A549 (cell line): ENCODE data around the gene SHC2.

ENCODE experiments used
- CHD2 ChIP-seq: fragments of 150-350 bp; IDR thresholded peaks from 2 replicates; pipeline ENCODE4 v1.6.1; 2014; ENCODE audit warnings: low read length; ENCODE audit not compliant: partially characterized antibody
- CTCF ChIP-seq: fragments of >200 bp; sonication (Bioruptor Twin); formaldehyde crosslinking; IDR thresholded peaks from 3 replicates; pipeline ENCODE4 v1.5.1; 2016
- EP300 ChIP-seq, 2 experiments: fragments of >200 bp; sonication (Bioruptor Twin); formaldehyde crosslinking; IDR thresholded peaks; 2 replicates in 1 of 2; 3 replicates in 1 of 2; pipeline ENCODE4 v1.6.1; 2016 to 2017
- HMGXB4 ChIP-seq: fragments of 250-450 bp; sonication (Bioruptor Pico); IDR thresholded peaks from 2 replicates; pipeline ENCODE4 v1.5.0; 2021; ENCODE audit warnings: mild to moderate bottlenecking, moderate library complexity, borderline replicate concordance
- HOXA7 ChIP-seq: fragments of 250-450 bp; sonication (Bioruptor Pico); IDR thresholded peaks from 2 replicates; pipeline ENCODE4 v1.5.0; 2020; ENCODE audit warnings: mild to moderate bottlenecking, moderate library complexity
- HOXB13 ChIP-seq: fragments of 250-450 bp; sonication (Bioruptor Pico); IDR thresholded peaks from 2 replicates; pipeline ENCODE4 v1.5.0; 2020; ENCODE audit warnings: low read depth, mild to moderate bottlenecking, moderate library complexity
- RAD21 ChIP-seq, 2 experiments: fragments of >200 bp in 1 of 2; sonication (Bioruptor Twin) in 1 of 2; formaldehyde crosslinking in 1 of 2; IDR thresholded peaks in 1 of 2; conservative IDR thresholded peaks in 1 of 2; 2 replicates in 1 of 2; 3 replicates in 1 of 2; pipeline ENCODE4 v1.6.1; 2012 to 2018; ENCODE audit warnings: inconsistent platforms in 1 of 2
- REST ChIP-seq: fragments of 200-600 bp; sonication (generic); IDR thresholded peaks from 2 replicates; pipeline ENCODE4 v1.6.1; 2016; ENCODE audit warnings: antibody characterized with exemption, mild to moderate bottlenecking, moderate library complexity
- SMC3 ChIP-seq: fragments of >200 bp; sonication (Bioruptor Twin); formaldehyde crosslinking; IDR thresholded peaks from 3 replicates; pipeline ENCODE4 v1.6.1; 2018; ENCODE audit warnings: inconsistent platforms
- USF2 ChIP-seq: fragments of 450-650 bp; IDR thresholded peaks from 2 replicates; pipeline ENCODE4 v1.6.1; 2014; ENCODE audit warnings: antibody characterized with exemption
- ZFP36 ChIP-seq: fragments of 450-650 bp; IDR thresholded peaks from 2 replicates; pipeline ENCODE4 v1.6.1; 2014; ENCODE audit warnings: borderline replicate concordance; ENCODE audit not compliant: partially characterized antibody

- no peak for TF ChIP-seq CTCF
- TF ChIP-seq REST, result no peak
- no peak for TF ChIP-seq SMC3
- no peak for TF ChIP-seq ZFP36
- no peak for TF ChIP-seq EP300 (IDR thresholded peaks at IDR 0.05)
- no peak for TF ChIP-seq RAD21 (conservative IDR thresholded peaks at IDR 0.05 in 1 of 2, IDR thresholded peaks at IDR 0.05 in 1 of 2)
- TF ChIP-seq CHD2, result no peak
- TF ChIP-seq HMGXB4 (CRISPR knock-in tag), result no peak
- TF ChIP-seq HOXB13 (CRISPR knock-in tag), result no peak
- TF ChIP-seq USF2, result no peak
- no peak for TF ChIP-seq HOXA7 (CRISPR knock-in tag)
These were observed 1.1 kb upstream of the SHC2 start for GRCh38 chr19:461721-462551.
